ENCODE measurements around the gene CCNA1.

The CCNA1 gene

DNA sequence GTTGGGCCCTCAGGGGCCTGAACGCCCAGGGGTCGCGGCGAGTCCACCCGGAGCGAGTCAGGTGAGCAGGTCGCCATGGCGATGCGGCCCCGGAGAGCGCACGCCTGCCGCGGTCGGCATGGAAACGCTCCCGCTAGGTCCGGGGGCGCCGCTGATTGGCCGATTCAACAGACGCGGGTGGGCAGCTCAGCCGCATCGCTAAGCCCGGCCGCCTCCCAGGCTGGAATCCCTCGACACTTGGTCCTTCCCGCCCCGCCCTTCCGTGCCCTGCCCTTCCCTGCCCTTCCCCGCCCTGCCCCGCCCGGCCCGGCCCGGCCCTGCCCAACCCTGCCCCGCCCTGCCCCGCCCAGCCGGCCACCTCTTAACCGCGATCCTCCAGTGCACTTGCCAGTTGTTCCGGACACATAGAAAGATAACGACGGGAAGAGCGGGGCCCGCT, at the start of gene CCNA1:
Gene CCNA1, plus strand, starts transcription at position 390 of the 439 bp plus-strand sequence. CDS start 562 bp downstream, outside the sequence.
- DNase-seq (ENCODE audit: low read depth), result no peak

- DNase-seq (ENCODE audit: low read depth), result no peak
These were observed 46.8 kb upstream of the CCNA1 start for GRCh38 chr13:36385489-36385888.

DNA sequence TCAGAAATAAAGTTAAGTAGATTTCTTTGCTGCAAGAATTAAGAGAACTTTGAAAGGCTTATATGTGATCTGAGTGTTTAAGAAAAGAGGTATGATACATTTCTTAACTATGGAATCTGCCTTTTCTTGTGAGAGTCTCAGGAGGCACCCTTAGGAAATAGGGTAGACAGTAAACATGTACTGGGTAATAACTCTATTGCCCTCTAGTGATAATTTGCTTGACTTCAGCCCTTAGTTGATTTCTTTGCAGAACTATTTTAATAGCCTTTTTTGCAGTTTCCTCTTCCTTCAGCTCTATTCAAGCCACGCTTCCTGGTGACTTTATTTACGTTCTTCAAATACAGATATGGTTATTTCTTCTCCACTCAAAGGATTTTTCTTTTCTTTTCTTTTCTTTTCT, 37.0 kb upstream of the CCNA1 start:
- DNase-seq (ENCODE audit: low read depth), result no peak

DNA sequence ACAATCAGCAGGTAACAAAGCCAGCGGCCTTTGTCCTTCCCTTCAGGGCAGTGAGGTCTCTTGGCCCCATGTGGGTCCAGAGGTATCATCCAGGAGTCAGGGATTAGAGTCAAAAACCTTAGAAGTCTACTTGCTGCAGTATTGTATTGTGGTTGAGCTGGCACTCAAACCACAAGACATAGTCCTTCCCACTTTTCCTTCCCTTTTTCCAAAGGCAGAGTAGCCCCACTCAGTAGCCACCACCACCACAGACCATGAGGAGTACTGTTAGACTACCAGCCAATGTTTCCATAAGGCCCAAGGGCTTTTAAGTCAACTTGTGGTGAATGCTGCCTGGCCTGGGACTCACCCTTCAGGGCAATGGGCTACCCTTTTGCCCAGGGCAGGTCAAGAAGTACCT, 27.1 kb upstream of the CCNA1 start:
- no peak for DNase-seq (ENCODE audit: low read depth)

GRCh38 chr13:36412736-36413135, 19.6 kb upstream of the CCNA1 start:
- no peak for DNase-seq (ENCODE audit: low read depth)

DNA sequence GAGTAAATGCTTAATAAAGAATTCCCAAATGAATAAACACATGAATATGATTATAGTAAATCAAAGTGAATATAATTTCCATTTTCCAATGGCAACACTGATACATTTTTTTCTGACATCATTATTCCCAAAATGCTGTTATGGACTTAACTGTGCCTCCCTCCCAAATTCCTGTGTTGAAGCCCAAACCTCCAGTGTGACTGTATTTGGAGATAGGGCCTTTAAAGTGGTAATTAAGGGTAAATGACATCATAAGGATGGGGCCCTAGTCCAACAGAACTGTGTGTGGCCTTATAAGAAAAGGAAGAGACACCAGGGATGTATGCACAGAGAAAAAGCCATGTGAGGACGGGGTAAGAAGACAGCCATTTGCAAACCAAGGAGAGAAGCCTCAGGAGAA, 19.1 kb upstream of the CCNA1 start:
- DNase-seq (ENCODE audit: low read depth), result no peak

GRCh38 chr13:36414461-36414860, 17.8 kb upstream of the CCNA1 start:
- no peak for DNase-seq (ENCODE audit: low read depth)

DNA sequence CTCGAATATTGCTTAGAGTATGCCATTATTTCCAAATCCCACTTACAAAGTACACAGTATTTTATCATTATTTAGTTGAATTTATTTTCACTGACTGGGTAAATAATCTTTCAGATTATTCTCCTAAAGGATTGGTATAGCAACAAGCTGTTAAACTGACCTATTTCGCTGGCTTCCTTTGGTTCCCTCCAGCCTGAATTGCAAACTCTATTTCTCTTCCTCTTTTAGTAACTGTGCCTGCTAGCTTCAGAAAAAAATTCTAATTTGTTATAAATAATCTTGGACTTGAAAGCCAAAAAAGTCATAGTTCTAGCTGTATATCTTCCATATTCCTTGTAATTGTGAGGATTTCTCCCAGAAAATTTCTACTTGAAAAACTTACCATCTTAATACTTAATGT, 15.0 kb upstream of the CCNA1 start:
- DNase-seq (ENCODE audit: low read depth), result no peak

DNA sequence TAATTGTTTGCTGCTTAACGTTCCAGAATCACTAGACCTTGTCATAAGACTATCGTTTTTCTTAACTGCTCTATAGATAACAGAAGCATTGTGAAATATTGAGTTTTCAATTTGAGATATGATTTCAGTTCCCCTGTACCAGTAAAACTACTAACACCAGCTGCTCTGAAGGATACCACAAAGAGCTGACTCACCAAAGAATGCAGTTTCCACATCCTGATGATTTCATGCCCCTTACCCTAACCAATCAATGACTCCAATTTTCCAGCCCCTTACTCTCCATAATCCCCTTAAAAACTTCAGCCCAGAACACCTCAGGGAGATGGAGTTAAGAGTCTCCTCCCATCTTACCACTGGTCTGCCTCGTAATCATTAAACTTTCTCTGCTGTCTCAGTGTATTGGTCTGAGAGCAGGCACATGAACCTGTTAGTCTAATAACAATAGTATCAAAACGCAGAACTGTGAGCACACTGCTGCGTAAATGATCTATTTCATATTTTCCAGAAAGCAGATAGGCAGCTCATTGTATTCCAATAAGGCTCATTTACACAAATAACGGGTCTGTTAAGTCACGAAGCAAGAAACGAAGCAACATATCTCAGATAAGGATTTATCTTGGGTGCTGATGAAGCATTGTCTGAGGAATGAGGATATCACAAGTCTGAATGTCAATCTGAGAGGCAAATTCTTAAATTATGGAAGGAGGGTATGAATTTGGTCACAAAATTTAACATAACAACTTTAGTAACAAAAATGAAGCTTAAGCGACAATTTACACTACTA, 14.1 kb upstream of the CCNA1 start:
- no peak for DNase-seq (ENCODE audit: low read depth)

DNA sequence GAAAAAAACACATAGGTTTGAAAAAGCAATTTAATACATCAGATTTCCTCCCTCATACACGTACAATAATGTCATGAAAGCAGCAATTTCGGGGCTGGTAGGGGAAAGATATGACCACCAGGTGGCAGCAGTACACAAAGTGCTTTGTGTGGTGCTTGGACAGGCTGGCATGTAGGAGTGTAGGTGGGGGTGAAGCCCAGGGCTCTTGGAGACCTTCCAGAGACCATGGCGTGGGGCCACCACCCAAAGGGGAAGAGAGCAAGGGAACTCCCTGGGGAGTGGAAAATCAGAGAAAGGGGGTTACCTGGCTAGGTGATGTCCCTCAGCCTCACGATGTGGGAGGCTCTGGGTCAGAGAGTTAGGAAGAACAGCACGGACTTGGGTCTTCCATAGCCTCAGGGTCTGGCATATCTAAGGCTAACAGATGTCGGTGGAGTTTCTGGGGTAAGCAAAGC, 11.8 kb upstream of the CCNA1 start:
- DNase-seq (ENCODE audit: low read depth), result no peak

DNA sequence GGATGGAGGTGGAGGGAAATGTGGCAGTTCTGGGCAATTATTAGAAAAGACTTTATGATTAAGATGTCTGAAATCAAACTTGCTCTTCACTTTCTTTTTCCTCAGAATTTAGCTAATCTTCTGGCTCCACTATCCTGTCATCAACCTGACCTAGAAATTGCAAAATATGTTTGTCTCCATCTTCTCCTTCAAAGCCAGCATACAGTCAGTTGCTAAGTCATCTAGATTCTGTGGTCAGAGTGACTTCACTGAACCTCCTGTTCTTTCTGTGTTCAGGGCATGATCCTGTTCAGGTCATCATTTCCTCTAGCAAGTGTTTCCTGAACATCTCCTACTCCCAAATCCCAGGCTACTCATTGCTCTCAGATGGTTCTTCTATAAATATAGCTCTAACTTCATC, 10.8 kb upstream of the CCNA1 start:
- DNase-seq (ENCODE audit: low read depth), result no peak

DNA sequence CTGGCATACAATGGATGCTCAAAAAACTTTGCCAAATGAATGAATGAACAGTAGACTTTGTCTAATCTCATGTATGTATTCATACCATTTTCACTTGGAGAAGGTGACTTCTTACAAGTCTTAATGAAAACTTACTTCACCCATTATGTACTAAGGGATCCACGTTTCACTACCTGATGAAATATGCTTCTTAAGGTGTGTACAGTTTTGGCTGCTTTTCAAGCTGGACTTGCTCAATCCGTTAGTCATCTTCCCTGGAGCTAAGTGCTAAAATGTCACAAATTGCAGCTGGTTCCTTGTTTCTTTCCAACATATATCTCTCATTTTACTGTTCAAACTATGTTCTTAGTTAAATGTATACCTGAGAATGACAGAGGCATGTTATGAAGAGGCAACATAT, 4.2 kb upstream of the CCNA1 start:
- no peak for DNase-seq (ENCODE audit: low read depth)

GRCh38 chr13:36430247-36431203, 1.8 kb upstream of the CCNA1 start:
- DNase-seq (ENCODE audit: low read depth), result no peak

DNA sequence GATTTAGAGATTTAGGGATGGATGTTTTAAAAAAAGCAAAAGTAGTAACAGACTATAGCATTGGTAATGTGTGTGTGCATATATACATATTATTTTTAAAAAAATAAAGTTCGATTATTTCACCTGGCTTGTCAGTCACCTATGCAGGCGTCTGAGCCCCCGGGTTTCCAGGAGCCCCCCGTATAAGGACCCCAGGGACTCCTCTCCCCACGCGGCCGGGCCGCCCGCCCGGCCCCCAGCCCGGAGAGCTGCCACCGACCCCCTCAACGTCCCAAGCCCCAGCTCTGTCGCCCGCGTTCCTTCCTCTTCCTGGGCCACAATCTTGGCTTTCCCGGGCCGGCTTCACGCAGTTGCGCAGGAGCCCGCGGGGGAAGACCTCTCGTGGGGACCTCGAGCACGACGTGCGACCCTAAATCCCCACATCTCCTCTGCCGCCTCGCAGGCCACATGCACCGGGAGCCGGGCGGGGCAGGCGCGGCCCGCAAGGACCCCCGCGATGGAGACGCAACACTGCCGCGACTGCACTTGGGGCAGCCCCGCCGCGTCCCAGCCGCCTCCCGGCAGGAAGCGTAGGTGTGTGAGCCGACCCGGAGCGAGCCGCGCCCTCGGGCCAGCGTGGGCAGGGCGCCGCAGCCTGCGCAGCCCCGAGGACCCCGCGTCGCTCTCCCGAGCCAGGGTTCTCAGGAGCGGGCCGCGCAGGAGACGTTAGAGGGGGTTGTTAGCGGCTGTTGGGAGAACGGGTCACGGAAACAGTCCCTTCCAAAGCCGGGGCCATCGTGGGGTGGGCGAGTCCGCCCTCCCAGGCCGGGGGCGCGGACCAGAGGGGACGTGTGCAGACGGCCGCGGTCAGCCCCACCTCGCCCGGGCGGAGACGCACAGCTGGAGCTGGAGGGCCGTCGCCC, 840 bp upstream of the CCNA1 start:
- no peak for DNase-seq (ENCODE audit: low read depth)

GRCh38 chr13:36436811-36437210, 4.5 kb downstream of the CCNA1 start:
- no peak for DNase-seq (ENCODE audit: low read depth)

- no peak for DNase-seq (ENCODE audit: low read depth)
These were observed 6.5 kb downstream of the CCNA1 start for GRCh38 chr13:36438594-36439483.

- DNase-seq (ENCODE audit: low read depth), result no peak
These were observed 13.0 kb downstream of the CCNA1 start for GRCh38 chr13:36445278-36445677.

- DNase-seq (ENCODE audit: low read depth), result no peak
These were observed 13.6 kb downstream of the CCNA1 start for GRCh38 chr13:36445891-36446351.

- no peak for DNase-seq (ENCODE audit: low read depth)
These were observed 15.2 kb downstream of the CCNA1 start for GRCh38 chr13:36447501-36447900.

GRCh38 chr13:36450534-36450933, 18.2 kb downstream of the CCNA1 start:
- DNase-seq (ENCODE audit: low read depth), result no peak

- no peak for DNase-seq (ENCODE audit: low read depth)
These were observed 21.2 kb downstream of the CCNA1 start for GRCh38 chr13:36453516-36453915.

Measured in CMK (cell line).